HG02938 (cell line): Measurements from ENCODE around the gene FBXO48.

Source experiments
- ATAC-seq: cut with Tn5 transposase; IDR thresholded peaks from one replicate; pipeline ENCODE4 v1.9.1; 2021; ENCODE audit warnings: mild to moderate bottlenecking, moderate library complexity; ENCODE audit not compliant: unreplicated experiment

FBXO48 gene

DNA sequence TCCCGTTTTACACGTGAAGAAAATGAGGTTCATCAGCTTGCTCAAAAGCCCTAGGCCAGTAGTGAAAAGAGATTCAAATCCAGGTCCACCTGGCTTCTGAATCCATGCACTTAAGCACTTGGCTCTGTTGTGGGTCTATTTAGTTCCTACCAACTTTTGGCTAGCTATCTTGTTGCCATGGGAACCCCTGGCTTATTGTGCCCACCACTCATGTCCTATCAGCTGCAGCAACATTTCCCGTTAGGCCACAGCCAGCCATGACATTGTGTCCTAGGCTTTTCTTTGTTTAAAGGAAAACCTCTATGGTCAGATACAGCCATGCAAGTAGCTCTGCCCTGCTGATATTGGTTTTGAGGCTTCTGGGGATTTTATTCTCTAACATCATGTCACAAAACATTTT is 52.2 kb downstream of the FBXO48 start:
- ATAC-seq: no peak

DNA sequence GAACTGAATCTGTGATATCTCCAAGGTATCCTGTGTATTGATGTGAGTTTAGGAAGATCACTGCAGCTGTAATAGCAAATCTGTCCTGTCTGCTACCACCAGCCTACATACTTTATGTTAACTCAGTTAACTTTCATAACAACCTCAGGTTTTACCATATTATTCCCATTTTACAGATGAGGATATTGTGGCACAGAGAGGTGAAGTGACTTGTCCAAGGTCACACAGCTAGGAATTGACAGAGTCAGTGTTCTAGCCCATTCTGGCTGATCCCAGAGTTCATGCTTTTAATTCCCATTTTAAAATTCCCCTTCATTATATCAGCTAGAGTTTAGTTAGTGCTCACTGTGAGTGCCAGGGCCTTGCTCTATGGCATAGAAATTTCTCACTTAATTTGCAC is 52.6 kb downstream of the FBXO48 start:
- ATAC-seq: no peak

DNA sequence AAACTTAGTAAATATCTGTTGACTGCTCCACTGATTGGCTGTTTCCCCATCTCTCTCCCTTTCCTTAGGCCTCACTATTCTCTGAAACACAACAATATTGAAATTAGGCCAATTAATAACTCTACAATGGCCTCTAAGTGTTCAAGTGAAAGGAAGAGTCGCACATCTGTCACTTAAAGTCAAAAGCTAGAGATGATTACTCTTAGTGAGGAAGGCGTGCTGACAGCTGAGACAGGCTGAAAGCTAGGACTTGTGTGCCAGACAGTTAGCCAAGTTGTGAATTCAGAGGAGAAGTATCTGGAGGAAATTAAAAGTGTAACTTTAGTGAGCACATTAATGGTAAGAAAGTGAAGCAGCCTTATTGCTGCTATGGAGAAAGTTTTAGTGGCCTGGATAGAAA is 53.6 kb downstream of the FBXO48 start:
- no peak for ATAC-seq

DNA sequence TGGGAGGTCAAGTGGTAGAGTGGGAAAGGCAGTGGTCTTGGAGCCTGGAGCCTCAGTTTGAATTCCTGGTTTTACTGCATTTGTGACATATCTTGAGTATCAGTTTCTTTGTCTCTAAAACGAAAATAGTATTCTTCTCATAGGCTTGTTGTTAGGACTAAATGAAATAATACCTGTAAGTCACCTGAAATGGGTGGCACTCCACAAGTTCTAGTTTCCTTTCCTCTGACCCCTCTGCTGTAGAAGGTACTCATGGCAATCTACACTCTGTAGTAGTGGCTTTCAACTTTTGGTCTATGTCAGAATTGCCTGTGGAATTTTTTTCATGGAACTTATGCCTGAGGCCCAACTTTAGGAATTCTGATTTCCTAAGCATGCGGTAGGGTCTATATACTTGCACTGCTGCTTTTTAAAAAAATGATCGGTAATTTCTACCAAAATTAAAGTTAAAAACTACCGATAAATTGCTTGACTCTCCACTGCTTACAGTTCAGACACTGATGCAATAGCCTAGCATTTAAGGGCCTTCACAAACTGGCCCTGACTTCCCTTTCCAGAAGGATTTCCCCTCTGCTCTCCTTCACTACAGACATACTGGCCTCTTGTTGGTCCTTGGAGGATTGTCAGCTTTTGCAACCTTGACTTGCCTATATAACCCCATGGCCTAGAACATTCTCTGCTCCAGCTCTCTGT is 54.8 kb downstream of the FBXO48 start:
- peak; percentile 22 for ATAC-seq

DNA sequence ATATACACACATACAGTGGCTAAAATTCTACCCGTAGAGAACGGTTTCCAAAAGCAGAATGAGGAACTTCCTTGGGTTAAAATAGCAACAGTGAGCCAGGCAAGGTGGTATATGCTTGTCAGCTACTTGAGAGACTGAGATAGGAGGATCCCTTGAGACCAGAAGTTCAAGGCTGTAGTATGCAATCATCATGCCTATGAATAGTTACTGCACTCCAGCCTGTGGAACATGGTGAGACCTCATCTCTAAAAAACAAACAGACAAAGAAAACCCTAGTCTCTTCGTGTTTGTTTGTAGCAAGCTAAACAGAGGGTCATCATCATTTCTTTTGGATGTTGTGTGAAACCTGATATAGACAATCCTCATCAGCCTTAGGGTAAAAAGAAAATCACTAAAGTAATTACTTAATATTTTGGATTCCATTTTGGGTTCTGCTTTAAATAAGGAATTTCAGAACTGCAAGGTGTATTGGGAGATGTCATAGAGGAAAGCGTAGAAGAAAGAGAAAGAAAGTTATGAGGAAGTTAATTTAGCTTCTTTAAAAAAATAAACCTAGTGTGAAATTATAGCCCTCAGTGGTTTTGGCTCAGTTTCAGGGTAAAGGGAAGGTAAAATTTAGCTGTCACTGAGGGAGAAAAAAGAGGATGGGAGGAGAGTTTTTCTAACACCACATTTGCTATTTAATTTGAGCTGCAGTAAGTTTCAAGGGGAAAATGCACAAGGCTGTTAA is 55.5 kb downstream of the FBXO48 start:
- peak; percentile 90 for ATAC-seq
